Nephron (organoid): ENCODE data around the gene UBE2J1.
A peak's percentile ranks its signal among the peaks of the same experiment; 100 is the strongest.

Experiments used
- H3K27ac Mint-ChIP-seq, 3 experiments: 2 replicates each; pipeline ENCODE4 v1.8.0; 2020; ENCODE audit warnings: mixed read lengths in 3 of 3, mild to moderate bottlenecking in 2 of 3, moderate library complexity in 1 of 3
- H3K27me3 Mint-ChIP-seq: 2 replicates; pipeline ENCODE4 v1.8.0; 2021; ENCODE audit warnings: low read depth, mild to moderate bottlenecking, moderate library complexity, mixed read lengths
- H3K36me3 Mint-ChIP-seq: 2 replicates; pipeline ENCODE4 v1.8.0; 2020; ENCODE audit warnings: low read depth, mixed read lengths
- H3K4me1 Mint-ChIP-seq: 2 replicates; pipeline ENCODE4 v1.8.0; 2020; ENCODE audit warnings: mixed read lengths
- H3K4me3 Mint-ChIP-seq, 3 experiments: 2 replicates each; pipeline ENCODE4 v1.8.0; 2020; ENCODE audit warnings: mild to moderate bottlenecking in 3 of 3, mixed read lengths in 3 of 3, moderate library complexity in 2 of 3
- H3K9me3 Mint-ChIP-seq: 2 replicates; pipeline ENCODE4 v1.8.0; 2020; ENCODE audit warnings: mixed read lengths
- CTCF ChIP-seq, 3 experiments: fragments of 200-600 bp; sonication (generic); IDR thresholded peaks; one replicate each; pipeline ENCODE4 v1.5.0; 2021; ENCODE audit warnings: antibody characterized with exemption in 3 of 3; ENCODE audit not compliant: unreplicated experiment in 3 of 3

The UBE2J1 gene

GRCh38 chr6:89381031-89381430 lies 28.5 kb upstream of the UBE2J1 start:
- no peaks in the 10 kb centered on the region for H3K27me3 Mint-ChIP-seq
- no peak overlapping the region for H3K27ac Mint-ChIP-seq

GRCh38 chr6:89379281-89379680 lies 26.8 kb upstream of the UBE2J1 start:
- Mint-ChIP-seq H3K4me3 (no peak overlapping the region), H3K27me3 (no peaks in the 10 kb centered on the region), H3K36me3 (no peaks in the 10 kb centered on the region), H3K9me3 (no peaks in the 10 kb centered on the region), H3K4me1 (peaks cover 8% of the 10 kb centered on the region), H3K27ac (no peak overlapping the region)
- TF ChIP-seq CTCF (IDR thresholded peaks at IDR 0.05; ENCODE audit: unreplicated experiment in 3 of 3) = no peak

More at GRCh38 chr6:89381031-89381430, 28.5 kb upstream of the UBE2J1 start:
- Mint-ChIP-seq H3K36me3 (no peaks in the 10 kb centered on the region), H3K9me3 (no peaks in the 10 kb centered on the region), H3K4me3 (no peak overlapping the region), H3K4me1 (peaks cover 13% of the 10 kb centered on the region)
- TF ChIP-seq CTCF (IDR thresholded peaks at IDR 0.05; ENCODE audit: unreplicated experiment in 3 of 3) = no peak

- Mint-ChIP-seq H3K4me3 (no peak overlapping the region), H3K27me3 (no peaks in the 10 kb centered on the region), H3K9me3 (no peaks in the 10 kb centered on the region), H3K27ac (no peak overlapping the region), H3K36me3 (no peaks in the 10 kb centered on the region), H3K4me1 (peaks cover 8% of the 10 kb centered on the region)
- no peak for TF ChIP-seq CTCF (IDR thresholded peaks at IDR 0.05; ENCODE audit: unreplicated experiment in 3 of 3)
Measured at GRCh38 chr6:89378628-89379027, 26.1 kb upstream of the UBE2J1 start.

- Mint-ChIP-seq H3K4me1 (peaks cover 13% of the 10 kb centered on the region), H3K4me3 (no peak overlapping the region), H3K9me3 (no peaks in the 10 kb centered on the region), H3K27me3 (peaks cover 3% of the 10 kb centered on the region), H3K36me3 (no peaks in the 10 kb centered on the region), H3K27ac (peak overlapping the region; percentile 0 to 90 (median 67))
- peak in 2 of 3 experiments; percentile 20 to 47 for TF ChIP-seq CTCF (IDR thresholded peaks at IDR 0.05; ENCODE audit: unreplicated experiment in 3 of 3)
Measured at GRCh38 chr6:89375427-89376267, 23.1 kb upstream of the UBE2J1 start.

GRCh38 chr6:89372506-89372901 lies 20.0 kb upstream of the UBE2J1 start:
- H3K4me3 Mint-ChIP-seq = no peak overlapping the region
- no peak for TF ChIP-seq CTCF (IDR thresholded peaks at IDR 0.05; ENCODE audit: unreplicated experiment in 3 of 3)
- H3K27ac Mint-ChIP-seq = peak overlapping the region in 1 of 3 experiments; percentile 10
- no peaks in the 10 kb centered on the region for H3K36me3 Mint-ChIP-seq
- peaks cover 28% of the 10 kb centered on the region for H3K4me1 Mint-ChIP-seq
- H3K27me3 Mint-ChIP-seq = peaks cover 3% of the 10 kb centered on the region
- no peaks in the 10 kb centered on the region for H3K9me3 Mint-ChIP-seq
